Liver (tissue), 9 donors: ENCODE results near the gene CPT1A. TPM values are rescaled to one million over a fixed set of nuclear protein-coding genes. Genes with fewer than 3 reads are reported as not detected.
A peak's percentile ranks its signal among the peaks of the same experiment; 100 is the strongest.

Source experiments
- DNase-seq: peaks from one replicate; pipeline ENCODE4 v3.0.0-alpha.2; 2017; ENCODE audit warnings: low spot score
- H3K27ac ChIP-seq, 2 donors: one replicate each; pipeline ENCODE4 v1.7.0; 2013; ENCODE audit warnings: inconsistent platforms in 2 of 2, low read length in 2 of 2, control low read depth in 1 of 2, low read depth in 1 of 2, mild to moderate bottlenecking in 1 of 2
- H3K27me3 ChIP-seq, 4 donors: one replicate each; pipeline versions ENCODE4 v1.6.1 to v1.7.0; 2013; ENCODE audit warnings: low read length in 3 of 4, inconsistent platforms in 1 of 4, mild to moderate bottlenecking in 1 of 4, moderate library complexity in 1 of 4; ENCODE audit not compliant: control insufficient read depth in 4 of 4, insufficient read depth in 4 of 4
- H3K36me3 ChIP-seq, 4 donors: one replicate each; pipeline versions ENCODE4 v1.6.1 to v1.7.0; 2013; ENCODE audit warnings: low read length in 3 of 4, mild to moderate bottlenecking in 3 of 4, low read depth in 1 of 4, moderate library complexity in 1 of 4; ENCODE audit not compliant: control insufficient read depth in 4 of 4, insufficient read depth in 3 of 4
- H3K4me1 ChIP-seq, 4 donors: one replicate each; pipeline versions ENCODE4 v1.6.1 to v1.7.0; 2013; ENCODE audit warnings: low read length in 3 of 4, mild to moderate bottlenecking in 3 of 4, moderate library complexity in 1 of 4; ENCODE audit not compliant: control insufficient read depth in 4 of 4, insufficient read depth in 4 of 4
- H3K4me3 ChIP-seq, 3 donors: one replicate each; pipeline versions ENCODE4 v1.6.1 to v1.7.0; 2013; ENCODE audit warnings: low read length in 3 of 3, control low read depth in 1 of 3, low read depth in 1 of 3, mild to moderate bottlenecking in 1 of 3
- H3K9ac ChIP-seq, 2 donors: one replicate each; pipeline ENCODE4 v1.7.0; 2013; ENCODE audit warnings: low read length in 2 of 2, mild to moderate bottlenecking in 2 of 2, moderate library complexity in 2 of 2, control low read depth in 1 of 2, low read depth in 1 of 2
- H3K9me3 ChIP-seq, 4 donors: one replicate each; pipeline versions ENCODE4 v1.6.1 to v1.7.0; 2013; ENCODE audit warnings: low read length in 3 of 4; ENCODE audit not compliant: control insufficient read depth in 4 of 4
- ATF3 ChIP-seq: IDR thresholded peaks from 2 replicates; pipeline ENCODE4 v1.6.1; 2016; ENCODE audit warnings: antibody characterized with exemption
- CTCF ChIP-seq: fragments of 150-350 bp; IDR thresholded peaks from 2 replicates; pipeline ENCODE4 v1.5.1; 2017; ENCODE audit warnings: improper control_type of control experiment, low read depth, low read length; ENCODE audit not compliant: missing input control
- EGR1 ChIP-seq, 2 donors: IDR thresholded peaks; 2 replicates each; pipeline ENCODE4 v1.6.1; 2016 to 2018; ENCODE audit warnings: antibody characterized with exemption in 2 of 2, low read depth in 2 of 2
- FOXA1 ChIP-seq: IDR thresholded peaks from 2 replicates; pipeline ENCODE4 v1.6.1; 2016; ENCODE audit warnings: antibody characterized with exemption
- GABPA ChIP-seq, 2 donors: IDR thresholded peaks in 1 of 2; conservative IDR thresholded peaks in 1 of 2; 2 replicates each; pipeline ENCODE4 v1.6.1; 2016; ENCODE audit warnings: antibody characterized with exemption in 2 of 2, mild to moderate bottlenecking in 1 of 2, moderate library complexity in 1 of 2
- JUND ChIP-seq, 2 donors: IDR thresholded peaks; 2 replicates each; pipeline ENCODE4 v1.6.1; 2016; ENCODE audit warnings: antibody characterized with exemption in 2 of 2
- MAX ChIP-seq: IDR thresholded peaks from 2 replicates; pipeline ENCODE4 v1.6.1; 2016; ENCODE audit warnings: antibody characterized with exemption
- RAD21 ChIP-seq, 2 donors: IDR thresholded peaks; 2 replicates each; pipeline ENCODE4 v1.6.1; 2016; ENCODE audit warnings: antibody characterized with exemption in 2 of 2, mild to moderate bottlenecking in 2 of 2
- REST ChIP-seq: IDR thresholded peaks from 2 replicates; pipeline ENCODE4 v1.6.1; 2016; ENCODE audit warnings: antibody characterized with exemption, mild to moderate bottlenecking
- RXRA ChIP-seq, 2 donors: IDR thresholded peaks; 2 replicates each; pipeline ENCODE4 v1.6.1; 2017 to 2018; ENCODE audit warnings: antibody characterized with exemption in 2 of 2, mild to moderate bottlenecking in 1 of 2
- TAF1 ChIP-seq: conservative IDR thresholded peaks from 2 replicates; pipeline ENCODE4 v1.6.1; 2016; ENCODE audit warnings: antibody characterized with exemption, mild to moderate bottlenecking
- YY1 ChIP-seq: IDR thresholded peaks from 2 replicates; pipeline ENCODE4 v1.6.1; 2016; ENCODE audit warnings: antibody characterized with exemption, mild to moderate bottlenecking
- ZBTB33 ChIP-seq: IDR thresholded peaks from 2 replicates; pipeline ENCODE4 v1.6.1; 2016; ENCODE audit warnings: antibody characterized with exemption
- WGBS: extraction: QIAGEN DNeasy Blood & Tissue Kit; methylation state at CpG from one replicate; pipeline ENCODE4 v1.1.7; 2013; 5-methylcytosine and 5-hydroxymethylcytosine counted together
- polyA plus RNA-seq, 2 donors: library from polyadenylated mRNA; stranded (reverse) in 1 of 2; unstranded in 1 of 2; fragments of 200-250 nt in 1 of 2; fragments of >200 nt in 1 of 2; fragmentation: Nextera tagmentation in 1 of 2; extraction: Ambion mirVana in 1 of 2; gene quantifications; one replicate each; pipeline versions ENCODE4 v1.2.1 to v1.2.3, GENCODE V29; 2013 to 2015
- total RNA-seq, 2 donors: library from RNA; depleted of rRNA; stranded (reverse); fragments of >200 nt; gene quantifications; one replicate each; pipeline ENCODE4 v1.2.3, GENCODE V29; 2014
- donor health status: healthy.
- donor health status: healthy.
- donor health status: healthy.
- donor health status: healthy.
- donor health status: healthy.

Gene CPT1A
- total and polyA plus RNA-seq, 4 donors: 17.2 to 232 (median 61.0) TPM

- TF ChIP-seq JUND (IDR thresholded peaks at IDR 0.05) (no peak), ZBTB33 (no peak)
Measured at GRCh38 chr11:68827733-68828132, 14.0 kb downstream of the CPT1A start (continued).

GRCh38 chr11:68826726-68827125 is 15.0 kb downstream of the CPT1A start:
- peaks cover 10 to 40% (median 22%) of the 10 kb centered on the region in 4 donors for H3K4me1 ChIP-seq
- 90% methylated on average over 9 of the region's 9 CpGs for WGBS
- no peak for DNase-seq
- H3K36me3 ChIP-seq: peaks cover 0 to 8% (median 0%) of the 10 kb centered on the region in 4 donors
- no peak overlapping the region for H3K9ac ChIP-seq
- TF ChIP-seq RXRA (IDR thresholded peaks at IDR 0.05) (no peak), REST (no peak), MAX (no peak), FOXA1 (no peak), EGR1 (IDR thresholded peaks at IDR 0.05; ENCODE audit: low read depth in 2 of 2) (no peak), GABPA (IDR thresholded peaks at IDR 0.05 in 1 of 2, conservative IDR thresholded peaks at IDR 0.05 in 1 of 2) (no peak), ATF3 (no peak), YY1 (no peak), CTCF (no peak), TAF1 (no peak)
- no peak overlapping the region for H3K27ac ChIP-seq
- no peaks in the 10 kb centered on the region for H3K27me3 ChIP-seq
- no peak overlapping the region for H3K4me3 ChIP-seq
- no peaks in the 10 kb centered on the region for H3K9me3 ChIP-seq

GRCh38 chr11:68825571-68825970 is 16.1 kb downstream of the CPT1A start:
- Histone ChIP-seq H3K4me3 (no peak overlapping the region), H3K27ac (no peak overlapping the region), H3K9me3 (no peaks in the 10 kb centered on the region), H3K36me3 (peaks cover 0 to 8% (median 0%) of the 10 kb centered on the region in 4 donors), H3K9ac (no peak overlapping the region), H3K4me1 (peaks cover 1 to 29% (median 14%) of the 10 kb centered on the region in 4 donors), H3K27me3 (no peaks in the 10 kb centered on the region)
- 74% methylated on average over 7 of the region's 7 CpGs for WGBS
- TF ChIP-seq RAD21 (IDR thresholded peaks at IDR 0.05) (peak in 1 of 2 donors; percentile 71), REST (no peak)
- no peak for DNase-seq
